K562 (cell line): ENCODE data around the gene RAD51AP2. TPM values are rescaled to one million over a fixed set of nuclear protein-coding genes. Genes with fewer than 3 reads are reported as not detected.

Source experiments
- ATAC-seq: fragments of 200-7000 bp; cut with Tn5 transposase; 3 replicates; pipeline ENCODE4 v1.9.1; 2020; ENCODE audit warnings: moderate library complexity
- BruUV-seq: library from RNA; stranded (reverse); fragments of 400-500 nt; replicated peaks from 2 replicates; lab custom pipeline; 2021; lab: Mats Ljungman, UMichigan
- CTCF ChIA-PET: fragments of 300-600 bp; formaldehyde crosslinking; extraction: SDS; loops from one replicate; lab custom pipeline; 2021; ENCODE audit warnings: low intra/inter-chr PET ratio; lab: Yijun Ruan, JAX
- POLR2A ChIA-PET: fragments of 300-600, 350-650 bp; sonication (Branson Sonifier 250); formaldehyde crosslinking; extraction: SDS; loops from one replicate; lab custom pipeline; 2021; ENCODE audit warnings: antibody characterized with exemption, inconsistent platforms; lab: Yijun Ruan, JAX
- DNase-seq, 4 experiments: peaks; one replicate each; pipeline versions ENCODE4 v3.0.0 to v3.0.0-alpha.2; 2011 to 2018; ENCODE audit warnings: low spot score in 3 of 4, mixed read lengths in 3 of 4; ENCODE audit errors: extremely low read depth in 1 of 4
- FAIRE-seq: peaks from 2 replicates; lab custom pipeline; 2011; peaks lifted over from hg19 to GRCh38; lab: Jason Lieb, UNC
- H2AFZ ChIP-seq: 2 replicates; pipeline ENCODE4 v1.6.0; 2011; ENCODE audit warnings: low read depth, low read length, control low read depth, inconsistent platforms
- H3K27ac ChIP-seq: fragments of 200-600 bp; 3 replicates; pipeline ENCODE4 v1.8.0; 2011; ENCODE audit warnings: low read depth, mild to moderate bottlenecking, control low read depth, inconsistent platforms, low read length, moderate library complexity, mixed read lengths; ENCODE audit errors: extremely low read depth
- H3K27me3 ChIP-seq, 2 experiments: fragments of 300-600 bp in 1 of 2; 2 replicates in 1 of 2; 3 replicates in 1 of 2; pipeline versions ENCODE4 v1.6.0 to v1.8.0; 2011; ENCODE audit warnings: inconsistent platforms in 2 of 2, low read length in 2 of 2, mild to moderate bottlenecking in 1 of 2, mixed read lengths in 1 of 2, moderate library complexity in 1 of 2; ENCODE audit not compliant: control insufficient read depth in 2 of 2, insufficient read depth in 2 of 2
- H3K36me3 ChIP-seq: fragments of 300-600 bp; 3 replicates; pipeline ENCODE4 v1.8.0; 2011; ENCODE audit warnings: mild to moderate bottlenecking, low read length, inconsistent platforms; ENCODE audit not compliant: control insufficient read depth, insufficient read depth
- H3K4me1 ChIP-seq, 2 experiments: fragments of 200-600 bp in 1 of 2; replicated peaks in 1 of 2; 2 replicates in 1 of 2; 3 replicates in 1 of 2; pipeline versions ENCODE4 v1.5.1 to v1.8.0; 2011; ENCODE audit warnings: inconsistent platforms in 2 of 2, low read length in 2 of 2, mild to moderate bottlenecking in 1 of 2, mixed read lengths in 1 of 2, moderate library complexity in 1 of 2; ENCODE audit not compliant: control insufficient read depth in 2 of 2, insufficient read depth in 2 of 2
- H3K4me2 ChIP-seq: 2 replicates; pipeline ENCODE4 v1.6.1; 2011; ENCODE audit warnings: low read length, control low read depth, inconsistent platforms, mixed read lengths; ENCODE audit not compliant: insufficient read depth
- H3K4me3 ChIP-seq: fragments of 200-600 bp; sonication (generic), shearing (Covaris generic); 2 replicates; pipeline ENCODE4 v1.5.1; 2016; ENCODE audit warnings: control low read depth, inconsistent platforms
- H3K79me2 ChIP-seq: fragments of 200-600 bp; 3 replicates; pipeline ENCODE4 v1.8.0; 2011; ENCODE audit warnings: low read length, inconsistent platforms; ENCODE audit not compliant: control insufficient read depth, insufficient read depth
- H3K9ac ChIP-seq, 2 experiments: 2 replicates each; pipeline versions ENCODE4 v1.6.0 to v1.6.1; 2011; ENCODE audit warnings: low read depth in 2 of 2, low read length in 2 of 2, control low read depth in 1 of 2, inconsistent platforms in 1 of 2, mild to moderate bottlenecking in 1 of 2, mixed read lengths in 1 of 2; ENCODE audit not compliant: insufficient read depth in 1 of 2
- H3K9me1 ChIP-seq: one replicate; pipeline ENCODE4 v1.6.0; 2011; ENCODE audit warnings: inconsistent platforms, mild to moderate bottlenecking, low read length, moderate library complexity; ENCODE audit not compliant: control insufficient read depth, insufficient read depth
- H3K9me3 ChIP-seq: replicated peaks from 2 replicates; pipeline ENCODE4 v1.5.1; 2011; ENCODE audit warnings: low read depth, low read length, inconsistent platforms; ENCODE audit not compliant: control insufficient read depth, insufficient read depth
- H4K20me1 ChIP-seq: replicated peaks from 2 replicates; pipeline ENCODE4 v1.6.1; 2011; ENCODE audit warnings: low read length, inconsistent platforms, mixed read lengths; ENCODE audit not compliant: control insufficient read depth, insufficient read depth
- FOXA3 ChIP-seq, 2 experiments: fragments of 450-650 bp in 1 of 2; sonication (generic) in 1 of 2; formaldehyde crosslinking; IDR thresholded peaks in 1 of 2; conservative IDR thresholded peaks in 1 of 2; 2 replicates each; pipeline versions ENCODE4 v1.4.0 to v1.8.0; 2020 to 2022; ENCODE audit warnings: mild to moderate bottlenecking in 2 of 2, missing genetic modification reagents in 1 of 2
- HDAC3 ChIP-seq: fragments of 450-650 bp; IDR thresholded peaks from 2 replicates; pipeline ENCODE4 v1.6.1; 2018; ENCODE audit warnings: borderline replicate concordance, mild to moderate bottlenecking, moderate library complexity; ENCODE audit not compliant: partially characterized antibody
- MAFF ChIP-seq: IDR thresholded peaks from 2 replicates; pipeline ENCODE4 v1.6.1; 2012; ENCODE audit warnings: low read length, improper control_type of control experiment
- NR2C1 ChIP-seq, 2 experiments: fragments of 450-650 bp; IDR thresholded peaks; 2 replicates each; pipeline ENCODE4 v1.6.1; 2017; ENCODE audit warnings: mild to moderate bottlenecking in 2 of 2, antibody characterized with exemption in 1 of 2, inconsistent platforms in 1 of 2, missing compliant biosample characterization in 1 of 2, missing genetic modification characterization in 1 of 2
- NR4A1 ChIP-seq, 2 experiments: fragments of 250-450 bp in 1 of 2; fragments of 450-650 bp in 1 of 2; sonication (Bioruptor Pico) in 1 of 2; IDR thresholded peaks; 2 replicates each; pipeline versions ENCODE4 v1.4.0 to v1.6.1; 2016 to 2020; ENCODE audit warnings: mild to moderate bottlenecking in 2 of 2, missing compliant biosample characterization in 1 of 2, missing genetic modification characterization in 1 of 2, moderate library complexity in 1 of 2
- PML ChIP-seq: IDR thresholded peaks from 2 replicates; pipeline ENCODE4 v1.6.1; 2012; ENCODE audit warnings: low read length, inconsistent platforms
- PRMT5 ChIP-seq: sonication (generic); formaldehyde crosslinking; IDR thresholded peaks from 2 replicates; pipeline ENCODE4 v1.5.0; 2020; ENCODE audit warnings: missing genetic modification reagents
- RBBP5 ChIP-seq: fragments of 200-600 bp; sonication (generic); IDR thresholded peaks from 2 replicates; pipeline ENCODE4 v1.6.1; 2012; ENCODE audit warnings: borderline replicate concordance, mild to moderate bottlenecking, low read length, control low read depth, inconsistent platforms; ENCODE audit not compliant: insufficient read depth, poor library complexity, severe bottlenecking
- RBM17 ChIP-seq: fragments of 200-400 bp; formaldehyde crosslinking; IDR thresholded peaks from 2 replicates; pipeline ENCODE4 v1.6.1; 2017; ENCODE audit warnings: low read depth, mild to moderate bottlenecking, low read length, borderline replicate concordance
- RBM22 ChIP-seq: fragments of 200-400 bp; formaldehyde crosslinking; IDR thresholded peaks from 2 replicates; pipeline ENCODE4 v1.6.1; 2018; ENCODE audit warnings: low read length, low read depth; ENCODE audit not compliant: poor library complexity, severe bottlenecking
- SNRNP70 ChIP-seq: fragments of 200-400 bp; formaldehyde crosslinking; optimal IDR thresholded peaks from 2 replicates; pipeline ENCODE3; 2017; ENCODE audit warnings: low read depth, low read length
- ZNF263 ChIP-seq: sonication (generic); formaldehyde crosslinking; IDR thresholded peaks from 2 replicates; pipeline ENCODE4 v1.8.0; 2022; ENCODE audit warnings: mild to moderate bottlenecking, missing genetic modification reagents, borderline replicate concordance
- ZNF436 ChIP-seq: fragments of 250-450, 450-650 bp; sonication (Bioruptor Pico); formaldehyde crosslinking; IDR thresholded peaks from 2 replicates; pipeline ENCODE4 v1.7.0; 2020; ENCODE audit warnings: mild to moderate bottlenecking
- WGBS: fragments of 100-300 bp; shearing (Covaris generic); methylation state at CpG from one replicate; pipeline ENCODE4 v1.1.6; 2016; ENCODE audit warnings: low coverage, mixed read lengths; ENCODE audit not compliant: insufficient coverage; ENCODE audit errors: missing lambda C conversion rate; 5-methylcytosine and 5-hydroxymethylcytosine counted together
- in situ Hi-C: fragments of 300-500 bp; cut with MboI; formaldehyde crosslinking; loops from 4 replicates; pipeline ENCODE4 v1.15.0; 2018; ENCODE audit warnings: inconsistent platforms, mixed read lengths
- intact Hi-C: fragments of 100-400 bp; cut with micrococcal nuclease; formaldehyde crosslinking; loops from 2 replicates; pipeline ENCODE4 v1.14.2; 2022
- polyA plus RNA-seq, 8 experiments: library from polyadenylated mRNA; depleted of rRNA in 4 of 8; stranded (reverse) in 5 of 8; unstranded in 3 of 8; fragments of >200 nt; fragmentation: Nextera tagmentation in 2 of 8; fragmentation: Illumina TruSeq in 1 of 8; extraction: Ambion mirVana in 2 of 8; extraction: Trizol in 1 of 8; gene quantifications; 2 replicates each; pipeline versions ENCODE4 v1.2.1 to v1.2.3, GENCODE V29; 2011 to 2014; ENCODE audit warnings: inconsistent platforms in 1 of 8, missing spikeins in 1 of 8
- total RNA-seq, 7 experiments: library from RNA; depleted of rRNA in 6 of 7; stranded (reverse); fragments of >200 nt in 6 of 7; fragmentation: Illumina TruSeq in 2 of 7; extraction: Trizol in 2 of 7; gene quantifications; 2 replicates each; pipeline versions ENCODE4 v1.2.1 to v1.2.3, GENCODE V29; 2011 to 2021; ENCODE audit warnings: low replicate concordance in 1 of 7
- TF ChIP-seq, protein P1 (sequence below): fragments of 250-450 bp; sonication (Bioruptor Pico); IDR thresholded peaks from 2 replicates; pipeline ENCODE4 v1.8.0; 2022; ENCODE audit warnings: inconsistent platforms, mild to moderate bottlenecking, moderate library complexity, borderline replicate concordance
- TF ChIP-seq, protein P2 (sequence below): fragments of 450-650 bp; IDR thresholded peaks from 2 replicates; pipeline ENCODE4 v1.6.1; 2016; ENCODE audit warnings: mild to moderate bottlenecking
- TF ChIP-seq, protein P3 (sequence below): fragments of 250-450 bp; sonication (Bioruptor Pico); IDR thresholded peaks from 2 replicates; pipeline ENCODE4 v1.9.0; 2021; ENCODE audit warnings: mild to moderate bottlenecking
- TF ChIP-seq, protein P4 (sequence below): fragments of 450-650 bp; formaldehyde crosslinking; IDR thresholded peaks from 2 replicates; pipeline ENCODE4 v1.4.0; 2020; ENCODE audit warnings: mild to moderate bottlenecking

RAD51AP2 gene
- total and polyA plus RNA-seq, 9 of the 15 experiments (the other 6 are each of a cell fraction or from before 2014, with no cell fraction given) = 0.01 to 0.04 (median 0.04) TPM; not detected in 6

DNA sequence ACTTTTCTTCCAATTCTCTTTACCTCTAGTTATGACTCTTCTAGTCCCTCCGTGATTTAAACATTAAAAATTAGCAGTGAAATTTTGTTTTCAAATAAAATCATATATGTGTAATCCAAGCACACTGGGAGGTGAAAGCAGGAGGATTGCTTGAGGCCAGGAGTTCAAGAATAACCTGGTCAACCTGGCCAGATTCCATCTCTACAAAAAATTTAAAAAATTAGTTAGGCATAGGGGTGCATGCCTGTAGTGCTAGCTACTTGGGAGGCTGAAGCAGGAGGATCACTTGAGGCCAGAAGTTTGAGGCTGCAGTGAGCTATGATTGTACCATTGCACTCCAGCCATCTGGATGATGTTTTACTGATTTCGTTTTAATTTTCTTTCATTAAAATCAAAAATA lies 15.3 kb upstream of the RAD51AP2 start:
- ATAC-seq (no peak), DNase-seq (no peak), FAIRE-seq (no peak)
- BruUV-seq = no TSS peak
- no peak overlapping the region for H3K27ac ChIP-seq
- H2AFZ ChIP-seq = no peak overlapping the region
- in situ Hi-C loops (no loop called here), intact Hi-C loops (no loop called here)
- 0% methylated on average over 2 of the region's 2 CpGs for WGBS
- no peak overlapping the region for H3K4me3 ChIP-seq
- no peaks in the 10 kb centered on the region for H3K36me3 ChIP-seq
- ChIA-PET POLR2A (no interaction called here), CTCF (no interaction called here)
- H3K9ac ChIP-seq = no peak overlapping the region
- TF ChIP-seq FOXA3 (CRISPR knock-in tag; conservative IDR thresholded peaks at IDR 0.05 in 1 of 2, IDR thresholded peaks at IDR 0.05 in 1 of 2) (no peak), RBBP5 (no peak), RBM17 (no peak), ZNF263 (CRISPR knock-in tag) (no peak), ZNF436 (CRISPR knock-in tag) (no peak), HDAC3 (no peak), NR2C1 (IDR thresholded peaks at IDR 0.05) (no peak), NR2C1 (tag; IDR thresholded peaks at IDR 0.05) (no peak), PML (no peak), PRMT5 (CRISPR knock-in tag) (no peak), RBM22 (no peak), SNRNP70 (no peak), NR4A1 (CRISPR knock-in tag; IDR thresholded peaks at IDR 0.05) (no peak), NR4A1 (tag; IDR thresholded peaks at IDR 0.05) (no peak), MAFF (no peak)
- TF ChIP-seq, protein P1, sequence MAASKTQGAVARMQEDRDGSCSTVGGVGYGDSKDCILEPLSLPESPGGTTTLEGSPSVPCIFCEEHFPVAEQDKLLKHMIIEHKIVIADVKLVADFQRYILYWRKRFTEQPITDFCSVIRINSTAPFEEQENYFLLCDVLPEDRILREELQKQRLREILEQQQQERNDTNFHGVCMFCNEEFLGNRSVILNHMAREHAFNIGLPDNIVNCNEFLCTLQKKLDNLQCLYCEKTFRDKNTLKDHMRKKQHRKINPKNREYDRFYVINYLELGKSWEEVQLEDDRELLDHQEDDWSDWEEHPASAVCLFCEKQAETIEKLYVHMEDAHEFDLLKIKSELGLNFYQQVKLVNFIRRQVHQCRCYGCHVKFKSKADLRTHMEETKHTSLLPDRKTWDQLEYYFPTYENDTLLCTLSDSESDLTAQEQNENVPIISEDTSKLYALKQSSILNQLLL (CRISPR knock-in tag) = no peak
- TF ChIP-seq, protein P2, sequence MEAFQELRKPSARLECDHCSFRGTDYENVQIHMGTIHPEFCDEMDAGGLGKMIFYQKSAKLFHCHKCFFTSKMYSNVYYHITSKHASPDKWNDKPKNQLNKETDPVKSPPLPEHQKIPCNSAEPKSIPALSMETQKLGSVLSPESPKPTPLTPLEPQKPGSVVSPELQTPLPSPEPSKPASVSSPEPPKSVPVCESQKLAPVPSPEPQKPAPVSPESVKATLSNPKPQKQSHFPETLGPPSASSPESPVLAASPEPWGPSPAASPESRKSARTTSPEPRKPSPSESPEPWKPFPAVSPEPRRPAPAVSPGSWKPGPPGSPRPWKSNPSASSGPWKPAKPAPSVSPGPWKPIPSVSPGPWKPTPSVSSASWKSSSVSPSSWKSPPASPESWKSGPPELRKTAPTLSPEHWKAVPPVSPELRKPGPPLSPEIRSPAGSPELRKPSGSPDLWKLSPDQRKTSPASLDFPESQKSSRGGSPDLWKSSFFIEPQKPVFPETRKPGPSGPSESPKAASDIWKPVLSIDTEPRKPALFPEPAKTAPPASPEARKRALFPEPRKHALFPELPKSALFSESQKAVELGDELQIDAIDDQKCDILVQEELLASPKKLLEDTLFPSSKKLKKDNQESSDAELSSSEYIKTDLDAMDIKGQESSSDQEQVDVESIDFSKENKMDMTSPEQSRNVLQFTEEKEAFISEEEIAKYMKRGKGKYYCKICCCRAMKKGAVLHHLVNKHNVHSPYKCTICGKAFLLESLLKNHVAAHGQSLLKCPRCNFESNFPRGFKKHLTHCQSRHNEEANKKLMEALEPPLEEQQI = no peak
- TF ChIP-seq, protein P3, sequence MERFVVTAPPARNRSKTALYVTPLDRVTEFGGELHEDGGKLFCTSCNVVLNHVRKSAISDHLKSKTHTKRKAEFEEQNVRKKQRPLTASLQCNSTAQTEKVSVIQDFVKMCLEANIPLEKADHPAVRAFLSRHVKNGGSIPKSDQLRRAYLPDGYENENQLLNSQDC (CRISPR knock-in tag) = no peak
- TF ChIP-seq, protein P4, sequence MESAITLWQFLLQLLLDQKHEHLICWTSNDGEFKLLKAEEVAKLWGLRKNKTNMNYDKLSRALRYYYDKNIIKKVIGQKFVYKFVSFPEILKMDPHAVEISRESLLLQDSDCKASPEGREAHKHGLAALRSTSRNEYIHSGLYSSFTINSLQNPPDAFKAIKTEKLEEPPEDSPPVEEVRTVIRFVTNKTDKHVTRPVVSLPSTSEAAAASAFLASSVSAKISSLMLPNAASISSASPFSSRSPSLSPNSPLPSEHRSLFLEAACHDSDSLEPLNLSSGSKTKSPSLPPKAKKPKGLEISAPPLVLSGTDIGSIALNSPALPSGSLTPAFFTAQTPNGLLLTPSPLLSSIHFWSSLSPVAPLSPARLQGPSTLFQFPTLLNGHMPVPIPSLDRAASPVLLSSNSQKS (CRISPR knock-in tag) = no peak
- H3K4me2 ChIP-seq = no peak overlapping the region
- H3K27me3 ChIP-seq = peaks cover 10% of the 10 kb centered on the region in 2 experiments; a peak in 4 of 5 replicates
- no peaks in the 10 kb centered on the region for H3K79me2 ChIP-seq
- peaks cover 0 to under 1% of the 10 kb centered on the region in 2 experiments; a peak in 2 of 5 replicates for H3K4me1 ChIP-seq
- H3K9me1 ChIP-seq = no peaks in the 10 kb centered on the region
- no peaks in the 10 kb centered on the region for H3K9me3 ChIP-seq
- no peaks in the 10 kb centered on the region for H4K20me1 ChIP-seq
